Stimulated activated CD4-positive, alpha-beta T cell treated with anti-CD3 and anti-CD28 coated beads, TNF-alpha, amount 100 ng/mL, for 48 hours (primary cell): Measurements from ENCODE around the gene RRP1B.
A peak's percentile ranks its signal among the peaks of the same experiment; 100 is the strongest.
"Not testable (repeated sequence)": the region's sequence is repeated elsewhere in the genome, so short reads cannot be mapped to it uniquely, and the experiment has no call there.

Experiments
- DNase-seq, 3 donors: peaks; one replicate each; pipeline ENCODE4 v3.0.0-alpha.2; 2020; ENCODE audit warnings: low read depth in 3 of 3

The RRP1B gene

GRCh38 chr21:43640400-43640799 lies 19.0 kb upstream of the RRP1B start:
- DNase-seq: no peak

- DNase-seq: no peak
Observed at GRCh38 chr21:43643193-43643592, 16.2 kb upstream of the RRP1B start.

GRCh38 chr21:43644071-43644470 lies 15.3 kb upstream of the RRP1B start:
- DNase-seq: no peak

GRCh38 chr21:43644609-43645008 lies 14.8 kb upstream of the RRP1B start:
- no peak for DNase-seq

DNA sequence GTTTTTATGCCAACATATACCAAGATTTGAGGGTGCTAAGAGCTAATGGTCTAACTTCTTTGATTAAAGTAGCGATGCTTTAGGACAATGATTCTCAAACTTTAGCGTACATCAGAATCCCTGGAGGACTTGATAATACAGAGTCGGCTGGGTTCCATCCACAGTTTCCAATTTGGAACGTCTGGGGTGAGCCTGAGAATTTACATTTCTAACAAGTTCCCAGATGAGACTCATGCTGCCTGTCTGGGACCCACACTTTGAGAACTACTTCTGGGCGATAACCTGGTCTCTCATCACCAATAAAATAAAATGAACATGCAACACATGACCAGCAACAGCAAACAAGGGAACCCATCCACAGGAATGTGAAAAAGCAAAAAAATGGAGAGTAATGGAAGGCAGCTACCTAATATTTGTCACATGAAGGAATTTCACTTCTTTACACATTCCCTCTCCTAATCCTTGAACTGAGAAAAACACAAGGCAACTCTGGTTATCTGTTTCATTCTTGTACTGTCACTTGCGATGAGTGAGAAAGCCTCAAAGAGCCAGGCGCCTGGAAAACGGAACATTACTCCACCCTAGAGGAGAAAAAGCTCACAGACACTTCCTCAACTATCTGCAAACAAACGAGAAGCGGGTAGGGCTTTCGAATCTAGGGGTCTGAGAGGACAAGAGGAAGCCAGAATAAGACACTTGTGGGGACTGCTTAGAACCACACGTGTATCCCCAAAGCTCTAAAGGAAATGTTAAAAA lies 14.0 kb upstream of the RRP1B start:
- no peak for DNase-seq

DNA sequence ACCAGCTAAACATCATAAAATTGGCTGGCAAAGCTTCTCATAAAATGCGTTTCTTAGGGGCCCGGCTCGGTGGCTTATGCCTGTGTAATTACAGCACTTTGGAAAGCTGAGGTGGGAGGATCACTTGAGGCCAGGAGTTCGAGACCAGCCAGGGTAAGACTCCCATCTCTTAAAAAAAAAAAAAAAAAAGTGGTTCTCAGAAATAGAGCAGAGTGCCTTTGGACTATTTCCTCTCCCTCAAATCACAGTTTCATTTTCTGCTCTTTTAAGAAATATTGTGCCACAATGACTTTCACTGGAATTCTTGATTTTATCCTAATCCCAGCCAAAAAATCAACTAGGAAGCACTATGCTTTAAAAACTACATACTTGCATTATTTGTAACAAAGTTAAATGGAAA lies 13.4 kb upstream of the RRP1B start:
- DNase-seq: no peak

GRCh38 chr21:43646550-43647260 lies 12.7 kb upstream of the RRP1B start:
- DNase-seq: peak; percentile 69 to 80 (median 72)

DNA sequence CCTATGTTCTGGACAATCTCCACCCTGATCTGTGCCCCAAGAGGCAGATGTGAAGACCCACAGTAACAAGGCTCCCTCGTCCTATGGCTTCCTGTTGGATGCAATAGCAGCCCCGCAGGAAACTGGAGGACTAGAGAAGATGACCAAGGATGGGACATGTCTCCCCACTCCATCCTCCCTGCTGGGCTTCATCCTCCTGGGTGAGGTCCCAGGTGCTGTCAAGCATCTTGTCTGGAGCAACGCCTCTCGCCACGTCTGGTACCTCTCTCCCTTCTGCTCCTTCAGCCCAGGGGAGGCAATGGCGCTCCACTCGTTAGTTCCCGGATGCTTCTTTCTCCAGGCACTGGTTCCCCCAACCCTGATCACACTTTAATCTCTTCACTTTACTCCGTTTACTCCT lies 11.2 kb upstream of the RRP1B start:
- DNase-seq: no peak

- DNase-seq: not testable (repeated sequence)
Observed at GRCh38 chr21:43651926-43652325, 7.4 kb upstream of the RRP1B start.

- DNase-seq: no peak
Observed at GRCh38 chr21:43652616-43653015, 6.7 kb upstream of the RRP1B start.

DNA sequence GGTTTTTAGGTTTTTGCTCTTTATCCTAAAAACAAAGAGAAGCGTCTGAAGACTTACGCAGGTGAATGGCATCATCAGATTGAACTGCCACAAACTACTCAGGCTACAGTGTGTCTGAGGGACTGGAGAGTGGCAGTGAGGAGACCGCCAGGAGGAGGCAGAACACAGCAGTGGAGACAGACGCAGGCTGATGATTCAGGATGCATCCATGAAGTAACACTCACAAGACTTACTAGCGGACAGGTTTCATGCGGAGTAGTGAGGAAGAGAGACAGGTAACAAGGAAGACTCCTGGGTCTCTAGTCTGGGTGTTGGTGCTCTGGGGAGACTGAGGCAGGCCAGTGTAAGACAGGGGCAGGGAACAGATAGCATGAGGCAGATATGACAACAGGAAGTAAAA lies 5.7 kb upstream of the RRP1B start:
- DNase-seq: no peak

DNA sequence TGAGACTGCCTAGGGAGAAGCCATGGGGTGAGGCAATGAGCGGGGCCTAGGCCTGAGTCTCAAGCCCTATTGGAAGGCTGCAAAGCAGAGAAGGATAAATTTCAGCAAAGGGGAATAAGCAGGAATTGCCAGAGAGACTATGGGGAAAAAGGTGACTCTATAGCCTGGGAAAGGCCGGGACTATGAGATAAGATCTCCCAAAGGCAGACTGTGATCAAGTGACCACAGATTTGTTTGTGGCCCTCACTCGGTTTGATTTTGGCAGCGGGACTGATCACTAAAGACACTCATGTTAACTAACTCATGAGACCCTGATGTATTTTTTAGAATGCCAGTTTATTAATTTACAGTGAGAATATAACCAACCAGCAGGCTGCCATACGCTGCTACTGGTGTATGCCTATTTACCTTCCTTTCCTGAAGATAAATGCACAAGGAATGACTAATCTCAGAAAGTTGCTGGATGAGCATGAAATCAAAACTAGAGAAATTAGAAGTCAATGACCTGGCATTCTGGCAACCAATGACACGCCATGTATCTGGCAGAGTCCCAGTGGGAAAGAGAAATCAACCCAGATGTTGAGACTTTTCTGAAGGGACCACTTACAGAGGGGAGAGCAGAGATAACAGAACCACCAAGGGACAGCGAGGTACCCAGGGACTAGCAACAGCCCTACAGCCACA lies 4.4 kb upstream of the RRP1B start:
- DNase-seq: no peak

DNA sequence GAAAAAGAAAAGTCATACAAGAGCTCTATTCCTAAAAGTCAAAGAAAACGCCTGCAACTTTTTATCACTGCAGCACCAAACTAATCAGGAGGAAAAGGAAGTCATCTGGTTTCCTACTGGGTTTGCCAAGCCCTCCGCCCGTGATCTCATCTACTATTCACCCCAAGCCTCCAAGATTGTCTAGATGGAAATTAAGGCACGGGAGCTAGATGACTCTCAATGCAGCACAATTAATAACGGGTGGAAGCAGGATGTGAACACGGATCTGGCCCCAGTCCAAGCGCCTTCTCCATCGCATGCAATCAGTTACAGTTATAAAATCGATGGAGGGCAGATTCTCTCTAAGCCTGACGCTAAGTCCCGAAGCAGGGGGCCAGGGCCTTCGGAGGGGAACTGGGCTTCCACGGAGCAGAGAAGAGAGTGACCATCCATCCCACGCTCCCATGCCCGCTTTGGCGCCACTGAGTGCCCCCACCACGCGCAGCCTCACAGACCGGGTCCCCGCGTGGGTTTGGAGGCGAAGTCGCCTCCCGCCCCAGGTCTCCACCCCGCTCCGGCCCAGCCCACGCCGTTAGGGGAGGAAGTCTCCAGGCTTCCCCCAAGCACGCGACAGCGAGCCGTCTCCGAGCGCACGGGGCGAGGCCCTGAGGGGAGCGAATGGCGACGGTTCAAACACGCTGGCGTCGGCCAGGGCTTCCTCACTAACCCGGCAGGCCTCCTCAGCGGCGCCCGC lies 1.8 kb upstream of the RRP1B start:
- DNase-seq: no peak

DNA sequence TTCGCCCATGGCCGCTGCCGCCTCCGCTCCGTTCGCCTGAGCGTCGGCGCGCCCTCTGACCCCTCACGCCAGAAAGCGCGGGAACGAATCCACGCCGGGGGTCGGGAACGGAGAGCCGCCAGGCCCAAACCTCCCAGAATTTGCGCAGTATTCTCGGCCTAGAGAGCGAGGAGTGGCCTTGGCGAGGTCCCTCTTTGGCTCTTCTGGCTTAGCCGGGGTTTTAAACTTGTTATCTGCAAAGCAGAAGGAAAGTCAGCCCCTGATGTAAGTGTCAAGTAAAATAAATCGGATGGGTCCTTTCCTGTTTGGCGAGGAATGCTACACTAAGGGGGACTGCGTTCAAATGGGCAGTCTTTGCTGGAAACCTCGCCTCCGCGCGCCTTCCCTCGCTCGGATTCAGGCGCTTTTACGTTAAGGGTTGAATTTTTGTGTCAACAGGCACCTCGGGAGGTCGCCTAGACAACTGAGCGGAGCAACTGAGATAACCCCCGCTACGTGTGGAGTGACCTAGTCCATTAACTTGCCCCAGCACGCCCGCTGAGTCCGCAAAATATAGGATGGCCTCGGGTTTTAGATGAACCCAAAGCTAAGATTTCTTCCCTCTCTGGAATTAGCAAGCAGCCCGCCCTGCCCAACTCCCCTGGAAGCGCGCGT lies 1.1 kb upstream of the RRP1B start:
- DNase-seq: no peak

- DNase-seq: no peak
Observed at GRCh38 chr21:43658769-43659135, 608 bp upstream of the RRP1B start.

DNA sequence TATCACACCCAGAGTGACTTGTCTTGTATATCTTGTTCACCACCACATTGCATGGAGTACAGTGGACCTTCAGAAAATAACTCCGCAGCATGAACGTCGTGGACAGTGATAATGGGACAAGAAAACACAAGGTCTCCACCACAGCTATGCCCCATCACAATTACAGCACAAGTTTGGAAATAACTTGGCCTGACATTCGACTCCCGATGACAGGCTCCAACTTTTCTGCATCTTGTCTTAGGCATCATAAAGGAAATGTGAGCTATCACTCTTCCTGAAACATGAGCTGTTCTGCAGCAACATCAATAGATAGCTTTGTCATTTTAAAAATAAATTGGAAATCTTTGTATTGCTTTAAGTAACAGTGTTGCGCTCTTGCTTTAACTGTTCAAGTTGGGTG lies 2.9 kb downstream of the RRP1B start:
- DNase-seq: no peak

GRCh38 chr21:43663033-43663432 lies 3.7 kb downstream of the RRP1B start:
- no peak for DNase-seq

DNA sequence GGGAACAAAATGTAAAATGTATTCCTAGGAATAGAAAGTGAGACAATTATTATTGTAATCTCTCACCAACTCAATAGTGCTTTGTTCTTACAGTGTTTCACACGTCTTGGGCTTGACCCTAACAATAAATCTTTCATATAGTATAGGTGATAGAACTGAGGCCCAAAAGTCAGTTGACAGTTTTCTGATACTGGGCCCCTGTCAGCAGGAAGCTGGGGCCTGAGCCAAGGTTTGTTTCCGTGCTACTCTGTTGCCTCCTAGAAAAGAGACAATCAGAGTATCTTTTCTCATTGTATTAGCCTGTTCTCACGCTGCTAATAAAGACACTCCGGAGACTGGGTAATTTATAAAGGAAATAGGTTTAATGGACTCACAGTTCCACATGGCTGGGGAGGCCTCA lies 5.0 kb downstream of the RRP1B start:
- no peak for DNase-seq

GRCh38 chr21:43665879-43666278 lies 6.5 kb downstream of the RRP1B start:
- no peak for DNase-seq

- no peak for DNase-seq
Observed at GRCh38 chr21:43667191-43667904, 8.0 kb downstream of the RRP1B start.
